ENCODE results near the gene MBP. TPM values are rescaled to one million over a fixed set of nuclear protein-coding genes. Genes with fewer than 3 reads are reported as not detected.

Gene MBP
- total and polyA plus RNA-seq, 2 experiments from 2014 or later, result 18.4 to 22.9 TPM

DNA sequence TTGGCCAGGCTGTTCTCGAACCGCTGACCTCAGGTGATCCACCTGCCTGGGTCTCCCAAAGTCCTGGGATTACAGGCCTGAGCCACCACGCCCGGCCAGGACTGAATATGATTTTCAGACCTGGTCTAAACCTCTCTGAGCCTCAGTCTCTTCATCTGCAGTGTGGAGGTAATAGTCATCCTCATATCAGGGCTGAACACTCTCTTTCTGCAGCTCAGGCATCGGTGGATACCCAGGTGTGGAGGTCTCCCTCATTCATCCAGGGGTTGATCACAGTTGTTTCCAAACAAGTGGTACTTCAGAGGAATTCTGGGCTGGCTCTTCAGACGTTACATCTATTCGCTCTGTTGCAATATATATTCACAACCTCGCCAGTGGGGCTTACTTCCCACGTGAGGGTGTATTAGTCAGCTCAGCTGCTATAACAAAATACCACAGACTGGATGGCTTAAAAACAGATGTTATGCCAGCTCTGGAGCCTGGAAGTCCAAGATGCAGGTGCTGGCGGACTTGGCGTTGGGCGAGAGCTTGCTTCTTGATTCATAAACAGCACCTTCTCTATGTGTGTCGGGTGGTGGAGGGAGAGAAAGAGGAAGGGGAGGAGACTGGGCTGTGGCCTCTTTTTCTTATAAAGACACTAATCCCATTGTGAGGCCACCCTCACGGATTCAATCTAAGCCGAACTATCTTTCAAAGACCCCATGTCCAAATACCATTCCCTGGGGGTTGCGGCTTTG, 2.9 kb upstream of the MBP start:
- peaks cover 3% of the 10 kb centered on the region; the same call in 2 of the 3 replicates for H3K36me3 Mint-ChIP-seq (ENCODE audit: low read depth)
- ATAC-seq (no peak), DNase-seq (ENCODE audit: low spot score) (no peak)
- Histone ChIP-seq H3F3A (replicated peaks; ENCODE audit: low read depth) (peaks cover 5% of the 10 kb centered on the region; the same call in 1 of the 2 replicates), H3K27me3 (ENCODE audit: insufficient read depth) (peaks cover 35% of the 10 kb centered on the region), H3K36me3 (ENCODE audit: insufficient read depth) (no peaks in the 10 kb centered on the region), H3K27ac (ENCODE audit: low read depth) (no peak overlapping the region), H3K9me2 (ENCODE audit: insufficient read depth) (no peaks in the 10 kb centered on the region), H3K79me2 (replicated peaks; ENCODE audit: insufficient read depth) (peaks cover 5% of the 10 kb centered on the region), H2AFZ (no peak overlapping the region), H3K4me3 (no peak overlapping the region), H4K20me1 (replicated peaks; ENCODE audit: insufficient read depth) (peaks cover 3% of the 10 kb centered on the region; the same call in 1 of the 2 replicates), H3K4me2 (no peak overlapping the region), H3K4me1 (ENCODE audit: insufficient read depth) (no peaks in the 10 kb centered on the region)
- TF ChIP-seq STAT1 (IDR thresholded peaks at IDR 0.05; ENCODE audit: unreplicated experiment) (no peak), EZH2phosphoT487 (IDR thresholded peaks at IDR 0.05; ENCODE audit: unreplicated experiment) (no peak), POLR2AphosphoS5 (IDR thresholded peaks at IDR 0.05; ENCODE audit: low read depth) (no peak), EZH2 (IDR thresholded peaks at IDR 0.05; ENCODE audit: low read depth, unreplicated experiment) (no peak), REST (IDR thresholded peaks at IDR 0.05; ENCODE audit: unreplicated experiment) (no peak), NANOG (IDR thresholded peaks at IDR 0.05; ENCODE audit: borderline replicate concordance) (no peak), ETS1 (IDR thresholded peaks at IDR 0.05) (no peak), ZNF462 (CRISPR knock-in tag; IDR thresholded peaks at IDR 0.05) (no peak), ZNF114 (CRISPR knock-in tag; IDR thresholded peaks at IDR 0.05) (no peak), CREB1 (CRISPR knock-in tag; IDR thresholded peaks at IDR 0.05; ENCODE audit: low read depth) (no peak), JUNB (IDR thresholded peaks at IDR 0.05; ENCODE audit: unreplicated experiment) (no peak), ZNF331 (CRISPR knock-in tag; IDR thresholded peaks at IDR 0.05; ENCODE audit: low read depth) (no peak)
- TF ChIP-seq, protein P1, sequence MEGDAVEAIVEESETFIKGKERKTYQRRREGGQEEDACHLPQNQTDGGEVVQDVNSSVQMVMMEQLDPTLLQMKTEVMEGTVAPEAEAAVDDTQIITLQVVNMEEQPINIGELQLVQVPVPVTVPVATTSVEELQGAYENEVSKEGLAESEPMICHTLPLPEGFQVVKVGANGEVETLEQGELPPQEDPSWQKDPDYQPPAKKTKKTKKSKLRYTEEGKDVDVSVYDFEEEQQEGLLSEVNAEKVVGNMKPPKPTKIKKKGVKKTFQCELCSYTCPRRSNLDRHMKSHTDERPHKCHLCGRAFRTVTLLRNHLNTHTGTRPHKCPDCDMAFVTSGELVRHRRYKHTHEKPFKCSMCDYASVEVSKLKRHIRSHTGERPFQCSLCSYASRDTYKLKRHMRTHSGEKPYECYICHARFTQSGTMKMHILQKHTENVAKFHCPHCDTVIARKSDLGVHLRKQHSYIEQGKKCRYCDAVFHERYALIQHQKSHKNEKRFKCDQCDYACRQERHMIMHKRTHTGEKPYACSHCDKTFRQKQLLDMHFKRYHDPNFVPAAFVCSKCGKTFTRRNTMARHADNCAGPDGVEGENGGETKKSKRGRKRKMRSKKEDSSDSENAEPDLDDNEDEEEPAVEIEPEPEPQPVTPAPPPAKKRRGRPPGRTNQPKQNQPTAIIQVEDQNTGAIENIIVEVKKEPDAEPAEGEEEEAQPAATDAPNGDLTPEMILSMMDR (conservative IDR thresholded peaks at IDR 0.05; ENCODE audit: low read depth in 2 of 2), result no peak
- H3K9me3 Mint-ChIP-seq, result no peaks in the 10 kb centered on the region; the same call in 2 of the 3 replicates
- H3K27ac Mint-ChIP-seq, result no peak overlapping the region
- H3K4me1 Mint-ChIP-seq, result peaks cover 16% of the 10 kb centered on the region
- H3K4me3 Mint-ChIP-seq, result no peak overlapping the region
- peaks cover 36% of the 10 kb centered on the region for H3K27me3 Mint-ChIP-seq (ENCODE audit: insufficient read depth, low read depth, poor library complexity)

Measured in GM23338 (cell line).